Trophoblast cell (in vitro differentiated cells and primary cell): ENCODE measurements around the gene AGPAT3.

ENCODE experiments used
- DNase-seq, 2 donors: peaks; one replicate each; pipeline ENCODE4 v3.0.0-alpha.2; 2016
- H2AFZ ChIP-seq: 2 replicates; pipeline ENCODE4 v1.6.1; 2013; ENCODE audit warnings: low read length, moderate library complexity, mild to moderate bottlenecking; ENCODE audit not compliant: insufficient read depth, poor library complexity
- H2AK5ac ChIP-seq: 2 replicates; pipeline ENCODE4 v1.6.1; 2013; ENCODE audit warnings: mild to moderate bottlenecking, low read length
- H2BK120ac ChIP-seq: 2 replicates; pipeline ENCODE4 v1.6.1; 2013; ENCODE audit warnings: low read length, mild to moderate bottlenecking, moderate library complexity; ENCODE audit not compliant: insufficient read depth, poor library complexity
- H2BK12ac ChIP-seq: 2 replicates; pipeline ENCODE4 v1.6.1; 2013; ENCODE audit warnings: mild to moderate bottlenecking, low read length, moderate library complexity
- H2BK5ac ChIP-seq: 2 replicates; pipeline ENCODE4 v1.6.1; 2013; ENCODE audit warnings: low read length, low read depth, moderate library complexity, mild to moderate bottlenecking; ENCODE audit not compliant: poor library complexity
- H3K14ac ChIP-seq: 2 replicates; pipeline ENCODE4 v1.6.1; 2013; ENCODE audit warnings: mild to moderate bottlenecking, low read length
- H3K18ac ChIP-seq: 2 replicates; pipeline ENCODE4 v1.6.1; 2013; ENCODE audit warnings: mild to moderate bottlenecking, low read length
- H3K23ac ChIP-seq: 2 replicates; pipeline ENCODE4 v1.6.1; 2013; ENCODE audit warnings: low read length
- H3K27ac ChIP-seq: 2 replicates; pipeline ENCODE4 v1.5.1; 2013; ENCODE audit warnings: low read depth, mild to moderate bottlenecking, inconsistent platforms, low read length, moderate library complexity
- H3K27me3 ChIP-seq: 2 replicates; pipeline ENCODE4 v1.6.1; 2013; ENCODE audit warnings: inconsistent platforms, mild to moderate bottlenecking, low read length, moderate library complexity; ENCODE audit not compliant: insufficient read depth
- H3K36me3 ChIP-seq, 2 experiments: 1 replicate in 1 of 2; 2 replicates in 1 of 2; pipeline ENCODE4 v1.6.1; 2013; ENCODE audit warnings: low read length in 2 of 2, mild to moderate bottlenecking in 2 of 2, moderate library complexity in 1 of 2; ENCODE audit not compliant: insufficient read depth in 2 of 2, control insufficient read depth in 1 of 2
- H3K4ac ChIP-seq: 2 replicates; pipeline ENCODE4 v1.6.1; 2013; ENCODE audit warnings: low read depth, mild to moderate bottlenecking, low read length, moderate library complexity
- H3K4me1 ChIP-seq, 2 experiments: 1 replicate in 1 of 2; 2 replicates in 1 of 2; pipeline ENCODE4 v1.6.1; 2013; ENCODE audit warnings: low read length in 2 of 2, mild to moderate bottlenecking in 2 of 2, moderate library complexity in 1 of 2; ENCODE audit not compliant: insufficient read depth in 2 of 2, control insufficient read depth in 1 of 2
- H3K4me2 ChIP-seq: 2 replicates; pipeline ENCODE4 v1.6.1; 2013; ENCODE audit warnings: inconsistent platforms, mild to moderate bottlenecking, low read length, moderate library complexity
- H3K4me3 ChIP-seq: 2 replicates; pipeline ENCODE4 v1.5.1; 2013; ENCODE audit warnings: mild to moderate bottlenecking, low read depth, low read length, inconsistent platforms
- H3K79me1 ChIP-seq: one replicate; pipeline ENCODE4 v1.6.1; 2013; ENCODE audit warnings: low read length
- H3K79me2 ChIP-seq: 2 replicates; pipeline ENCODE4 v1.6.1; 2013; ENCODE audit warnings: low read length, mild to moderate bottlenecking; ENCODE audit not compliant: control insufficient read depth, insufficient read depth, poor library complexity
- H3K9ac ChIP-seq: 2 replicates; pipeline ENCODE4 v1.6.1; 2013; ENCODE audit warnings: mild to moderate bottlenecking, low read length
- H3K9me3 ChIP-seq: 2 replicates; pipeline ENCODE4 v1.6.1; 2013; ENCODE audit warnings: low read depth, mild to moderate bottlenecking, control low read depth, inconsistent platforms, low read length; ENCODE audit not compliant: insufficient read depth
- H4K12ac ChIP-seq: 2 replicates; pipeline ENCODE4 v1.6.1; 2013; ENCODE audit warnings: low read depth, mild to moderate bottlenecking, low read length, moderate library complexity
- H4K8ac ChIP-seq: 2 replicates; pipeline ENCODE4 v1.6.1; 2013; ENCODE audit warnings: low read depth, mild to moderate bottlenecking, low read length, moderate library complexity
- H4K91ac ChIP-seq: one replicate; pipeline ENCODE4 v1.6.1; 2013; ENCODE audit warnings: low read depth, mild to moderate bottlenecking, low read length, moderate library complexity
- WGBS: extraction: QIAGEN DNeasy Blood & Tissue Kit; methylation state at CpG from one replicate; pipeline ENCODE4 v1.1.7; 2013; ENCODE audit warnings: missing lambda C conversion rate; ENCODE audit not compliant: insufficient read length, insufficient coverage; ENCODE audit errors: extremely low coverage; 5-methylcytosine and 5-hydroxymethylcytosine counted together

Gene AGPAT3

DNA sequence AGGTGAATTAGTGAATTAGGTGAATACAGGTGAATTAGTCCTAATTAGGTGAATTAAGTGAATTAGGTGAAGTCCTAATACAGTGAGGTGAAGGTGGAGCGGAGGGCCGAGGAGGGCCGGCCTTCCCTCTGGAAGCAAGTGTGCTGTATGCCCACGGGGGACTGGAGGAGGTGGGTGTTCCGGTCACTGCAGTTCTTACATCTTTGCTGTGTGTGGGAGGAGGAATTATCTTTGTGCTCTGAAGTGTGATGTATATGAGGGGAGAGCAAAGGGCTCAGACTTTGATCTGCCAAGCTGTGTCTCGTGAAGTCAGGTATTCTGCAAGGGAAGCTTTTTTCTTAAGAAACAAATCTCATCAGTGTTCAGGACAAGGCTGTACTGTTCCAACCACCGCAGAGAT, 45.4 kb downstream of the AGPAT3 start:
- Histone ChIP-seq H2BK12ac (no peak overlapping the region), H3K18ac (no peak overlapping the region), H4K12ac (no peak overlapping the region), H2AK5ac (no peak overlapping the region), H3K23ac (no peak overlapping the region), H3K79me2 (no peaks in the 10 kb centered on the region), H3K9ac (no peak overlapping the region), H3K36me3 (no peaks in the 10 kb centered on the region), H3K27ac (no peak overlapping the region), H3K4me3 (no peak overlapping the region), H3K14ac (no peak overlapping the region), H2BK5ac (no peak overlapping the region), H4K91ac (no peak overlapping the region), H3K4me2 (no peak overlapping the region), H3K27me3 (no peaks in the 10 kb centered on the region), H3K4me1 (no peaks in the 10 kb centered on the region), H2BK120ac (no peak overlapping the region), H2AFZ (no peak overlapping the region), H3K9me3 (peaks cover 3% of the 10 kb centered on the region), H3K4ac (no peak overlapping the region), H4K8ac (no peak overlapping the region), H3K79me1 (no peaks in the 10 kb centered on the region)
- no CpG with 5 or more reads among the region's 7 CpGs for WGBS
- DNase-seq = no peak

DNA sequence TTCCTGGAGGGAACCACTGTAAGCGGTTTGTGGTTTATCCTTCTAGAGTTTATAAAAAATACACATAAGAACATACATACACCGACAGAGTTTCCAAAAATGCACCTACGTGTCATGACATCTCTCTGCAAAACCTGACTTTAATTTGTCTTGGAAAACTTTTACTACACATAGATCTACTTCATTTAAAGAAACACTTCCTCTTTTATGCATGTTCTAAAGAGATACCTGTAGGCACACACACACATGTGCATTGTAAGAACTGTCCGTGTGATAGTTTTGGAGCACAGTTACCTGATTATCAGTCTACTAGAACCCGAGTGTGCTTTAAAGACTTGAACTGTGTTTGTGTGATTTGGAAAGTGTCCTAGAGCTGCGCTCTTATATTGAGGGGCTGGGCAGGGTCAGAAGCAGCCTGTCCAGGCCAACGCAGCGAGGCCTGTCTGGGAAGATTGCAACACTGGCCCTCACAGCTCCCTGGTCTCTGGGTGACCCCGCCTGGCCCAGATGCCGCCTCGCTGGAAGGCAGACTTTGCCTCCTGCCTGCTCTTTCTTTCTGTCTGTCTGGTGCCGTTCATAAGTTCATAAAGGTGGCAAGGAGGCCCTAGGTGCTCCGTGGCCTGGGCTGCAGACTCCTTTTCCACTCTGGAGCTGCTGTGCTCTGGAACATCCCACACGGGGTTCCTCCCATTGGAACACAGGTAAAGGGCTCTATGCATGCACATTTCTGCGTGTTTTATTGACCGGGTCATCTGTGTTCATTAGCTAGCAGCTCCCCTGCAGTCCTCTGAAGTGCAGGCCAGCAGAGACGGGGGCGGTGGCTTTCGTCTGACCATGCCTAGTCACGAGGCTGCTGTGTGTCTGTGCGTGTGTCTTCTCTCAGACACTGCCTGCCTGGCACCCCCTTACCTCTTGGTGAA, 46.3 kb downstream of the AGPAT3 start:
- H3K27ac ChIP-seq = no peak overlapping the region
- H2AK5ac ChIP-seq = no peak overlapping the region
- WGBS = no CpG with 5 or more reads among the region's 21 CpGs
- no peaks in the 10 kb centered on the region for H3K36me3 ChIP-seq
- H4K8ac ChIP-seq = no peak overlapping the region
- H2BK12ac ChIP-seq = no peak overlapping the region
- peaks cover 3% of the 10 kb centered on the region for H3K9me3 ChIP-seq
- H4K12ac ChIP-seq = no peak overlapping the region
- no peak overlapping the region for H4K91ac ChIP-seq
- H3K23ac ChIP-seq = no peak overlapping the region
- no peak for DNase-seq
- no peaks in the 10 kb centered on the region for H3K79me2 ChIP-seq
- no peak overlapping the region for H2BK120ac ChIP-seq
- H2AFZ ChIP-seq = no peak overlapping the region
- no peak overlapping the region for H3K4ac ChIP-seq
- no peaks in the 10 kb centered on the region for H3K4me1 ChIP-seq
- H3K9ac ChIP-seq = no peak overlapping the region
- H3K27me3 ChIP-seq = no peaks in the 10 kb centered on the region
- H3K14ac ChIP-seq = no peak overlapping the region
- H3K18ac ChIP-seq = no peak overlapping the region
- no peaks in the 10 kb centered on the region for H3K79me1 ChIP-seq
- no peak overlapping the region for H3K4me3 ChIP-seq
- no peak overlapping the region for H2BK5ac ChIP-seq
- no peak overlapping the region for H3K4me2 ChIP-seq

DNA sequence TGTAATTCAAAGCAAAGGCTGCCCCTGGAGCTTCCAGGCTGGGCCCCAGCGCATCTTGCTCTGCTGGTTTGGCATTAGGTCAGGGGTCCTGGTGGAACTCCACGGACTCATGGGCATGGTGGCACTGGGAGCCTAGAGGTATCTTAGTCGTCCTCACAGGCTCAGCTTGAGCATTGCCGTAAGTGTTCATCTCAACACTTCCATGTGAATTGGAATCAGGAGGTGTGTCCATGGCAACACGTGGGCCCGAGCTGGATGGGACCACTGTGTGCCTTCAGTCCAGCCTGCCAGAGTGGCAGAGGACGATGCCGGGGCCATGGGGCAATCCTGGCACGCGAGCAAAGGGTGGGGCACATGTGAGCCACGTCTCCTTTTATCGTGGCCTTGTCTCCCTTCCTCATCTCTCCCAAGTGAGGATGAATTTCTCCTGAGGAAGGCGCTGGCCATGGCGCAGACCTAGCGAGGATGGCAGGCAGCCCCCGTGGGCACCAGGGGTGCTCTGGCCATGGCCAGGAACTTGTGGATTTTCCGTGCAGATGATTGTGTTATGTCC, 47.0 kb downstream of the AGPAT3 start:
- Histone ChIP-seq H3K4me1 (no peaks in the 10 kb centered on the region), H4K91ac (no peak overlapping the region), H4K12ac (no peak overlapping the region), H2AFZ (no peak overlapping the region), H3K4ac (no peak overlapping the region), H3K4me3 (no peak overlapping the region), H3K4me2 (no peak overlapping the region), H3K9ac (no peak overlapping the region), H3K79me2 (no peaks in the 10 kb centered on the region), H3K27me3 (no peaks in the 10 kb centered on the region), H4K8ac (no peak overlapping the region), H3K27ac (no peak overlapping the region), H3K18ac (no peak overlapping the region), H3K23ac (no peak overlapping the region), H2BK12ac (no peak overlapping the region), H2BK120ac (no peak overlapping the region), H3K79me1 (no peaks in the 10 kb centered on the region), H2BK5ac (no peak overlapping the region), H2AK5ac (no peak overlapping the region), H3K9me3 (peaks cover 3% of the 10 kb centered on the region), H3K14ac (no peak overlapping the region), H3K36me3 (no peaks in the 10 kb centered on the region)
- no CpG with 5 or more reads among the region's 17 CpGs for WGBS
- DNase-seq = no peak

DNA sequence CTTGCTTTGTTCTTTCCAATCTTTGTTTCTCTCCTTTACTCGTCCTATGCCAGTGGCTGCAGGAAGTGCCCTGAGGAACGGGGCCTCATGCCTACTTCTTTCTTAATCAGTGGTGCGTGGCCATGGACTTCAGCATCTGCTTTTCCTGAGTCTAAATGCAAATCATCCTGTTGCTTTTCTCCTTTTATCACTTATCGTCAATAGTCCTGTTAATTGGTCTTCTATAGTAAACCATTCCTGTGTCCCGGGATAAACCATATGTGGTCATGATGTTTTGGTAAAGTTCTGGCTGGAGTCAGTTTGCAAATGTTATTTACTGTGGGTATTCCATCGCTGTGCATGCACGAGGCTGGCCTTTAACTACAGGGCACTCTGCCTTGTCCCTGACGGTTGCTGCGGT, 47.5 kb downstream of the AGPAT3 start:
- DNase-seq = no peak
- Histone ChIP-seq H3K79me2 (no peaks in the 10 kb centered on the region), H4K12ac (no peak overlapping the region), H3K14ac (no peak overlapping the region), H4K8ac (no peak overlapping the region), H4K91ac (no peak overlapping the region), H2BK120ac (no peak overlapping the region), H3K9me3 (peaks cover 3% of the 10 kb centered on the region), H2AFZ (no peak overlapping the region), H3K4ac (no peak overlapping the region), H3K4me2 (no peak overlapping the region), H2AK5ac (no peak overlapping the region), H3K4me3 (no peak overlapping the region), H3K27ac (no peak overlapping the region), H3K36me3 (no peaks in the 10 kb centered on the region), H3K27me3 (no peaks in the 10 kb centered on the region), H3K23ac (no peak overlapping the region), H2BK12ac (no peak overlapping the region), H3K9ac (no peak overlapping the region), H3K18ac (no peak overlapping the region), H3K4me1 (no peaks in the 10 kb centered on the region), H3K79me1 (no peaks in the 10 kb centered on the region), H2BK5ac (no peak overlapping the region)
- no CpG with 5 or more reads among the region's 9 CpGs for WGBS
